ENCODE measurements around the gene CD34.

DNA sequence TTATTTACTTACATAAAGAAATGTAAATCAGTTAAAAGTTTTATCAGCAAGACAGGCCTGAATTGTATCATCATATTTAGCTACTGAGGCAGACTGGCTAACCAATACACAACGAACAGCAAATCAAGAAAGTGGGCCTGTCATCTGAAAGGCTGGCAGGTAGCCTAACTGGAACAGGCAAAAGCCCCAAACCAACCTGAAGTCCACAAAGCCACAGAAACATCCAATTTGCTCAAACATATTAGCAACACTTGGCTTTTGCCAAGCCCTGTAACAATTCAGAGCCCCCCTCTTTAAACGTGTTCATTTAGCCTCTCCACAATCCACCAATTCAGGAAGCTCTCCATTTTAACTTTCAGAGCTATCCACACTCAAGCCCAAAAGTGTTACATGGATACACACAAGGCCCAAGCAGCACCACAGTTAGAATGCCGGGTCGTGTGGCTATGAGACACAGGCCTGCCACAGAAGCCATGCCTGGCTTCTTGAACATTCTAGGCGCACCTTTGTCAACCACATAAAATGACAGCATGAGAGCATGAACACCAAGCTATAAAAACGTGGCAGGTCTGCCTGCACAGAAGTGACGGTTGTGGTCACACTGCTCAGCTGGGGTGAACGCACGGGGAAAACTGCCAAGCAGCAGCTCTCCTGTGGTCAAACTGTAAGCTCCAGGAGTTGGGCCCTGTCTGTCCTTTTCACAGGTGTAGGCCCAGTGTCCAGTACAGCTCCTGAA, 49.3 kb downstream of the CD34 start:
- TF ChIP-seq CTCF (conservative IDR thresholded peaks at IDR 0.05 in 1 of 2, IDR thresholded peaks at IDR 0.05 in 1 of 2; ENCODE audit: low read depth in 1 of 2, low read length in 2 of 2) = no peak
- TF ChIP-seq EZH2 (IDR thresholded peaks at IDR 0.05; ENCODE audit: low read length, missing control alignments) = no peak
